Measurements from ENCODE around the gene HAUS5.

DNA sequence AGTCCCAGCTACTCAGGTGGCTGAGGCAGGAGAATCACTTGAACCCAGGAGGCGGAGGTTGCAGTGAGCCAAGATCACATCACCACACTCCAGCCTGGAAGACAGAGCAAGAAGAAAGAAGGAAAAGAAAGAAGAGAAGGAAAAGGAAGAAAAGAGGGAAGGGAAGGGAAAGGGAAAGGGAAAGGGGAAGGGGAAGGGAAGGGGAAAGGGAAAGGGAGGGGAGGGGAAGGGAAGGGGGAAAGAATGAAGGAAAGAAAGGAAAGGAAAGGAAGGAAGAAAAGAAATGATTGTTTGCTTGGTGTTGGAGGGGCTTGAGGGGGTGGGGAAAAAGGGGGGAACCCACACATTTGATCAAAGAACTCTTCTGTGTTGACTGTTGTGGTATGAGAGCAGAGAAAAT is 16.6 kb upstream of the HAUS5 start:
- TF ChIP-seq, protein P1, sequence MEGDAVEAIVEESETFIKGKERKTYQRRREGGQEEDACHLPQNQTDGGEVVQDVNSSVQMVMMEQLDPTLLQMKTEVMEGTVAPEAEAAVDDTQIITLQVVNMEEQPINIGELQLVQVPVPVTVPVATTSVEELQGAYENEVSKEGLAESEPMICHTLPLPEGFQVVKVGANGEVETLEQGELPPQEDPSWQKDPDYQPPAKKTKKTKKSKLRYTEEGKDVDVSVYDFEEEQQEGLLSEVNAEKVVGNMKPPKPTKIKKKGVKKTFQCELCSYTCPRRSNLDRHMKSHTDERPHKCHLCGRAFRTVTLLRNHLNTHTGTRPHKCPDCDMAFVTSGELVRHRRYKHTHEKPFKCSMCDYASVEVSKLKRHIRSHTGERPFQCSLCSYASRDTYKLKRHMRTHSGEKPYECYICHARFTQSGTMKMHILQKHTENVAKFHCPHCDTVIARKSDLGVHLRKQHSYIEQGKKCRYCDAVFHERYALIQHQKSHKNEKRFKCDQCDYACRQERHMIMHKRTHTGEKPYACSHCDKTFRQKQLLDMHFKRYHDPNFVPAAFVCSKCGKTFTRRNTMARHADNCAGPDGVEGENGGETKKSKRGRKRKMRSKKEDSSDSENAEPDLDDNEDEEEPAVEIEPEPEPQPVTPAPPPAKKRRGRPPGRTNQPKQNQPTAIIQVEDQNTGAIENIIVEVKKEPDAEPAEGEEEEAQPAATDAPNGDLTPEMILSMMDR (IDR thresholded peaks at IDR 0.05; ENCODE audit: low read depth, low read length) = no peak
- no peak for TF ChIP-seq POLR2A (IDR thresholded peaks at IDR 0.05; ENCODE audit: extremely low read depth, insufficient read length)
- TF ChIP-seq, protein P2, sequence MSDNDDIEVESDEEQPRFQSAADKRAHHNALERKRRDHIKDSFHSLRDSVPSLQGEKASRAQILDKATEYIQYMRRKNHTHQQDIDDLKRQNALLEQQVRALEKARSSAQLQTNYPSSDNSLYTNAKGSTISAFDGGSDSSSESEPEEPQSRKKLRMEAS (IDR thresholded peaks at IDR 0.05; ENCODE audit: low read depth, low read length) = no peak

Measured in NB4 (cell line).